IMR-90 (cell line): ENCODE measurements around the gene KDM4B. TPM values are rescaled to one million over a fixed set of nuclear protein-coding genes. Genes with fewer than 3 reads are reported as not detected.
"Not testable (repeated sequence)": the region's sequence is repeated elsewhere in the genome, so short reads cannot be mapped to it uniquely, and the experiment has no call there.

Source experiments
- ATAC-seq: fragments of 200-7000 bp; cut with Tn5 transposase; 2 replicates; pipeline ENCODE4 v1.9.1; 2020; ENCODE audit warnings: low read depth, mild to moderate bottlenecking, moderate library complexity
- BruUV-seq: library from RNA; stranded (reverse); fragments of 400-500 nt; replicated peaks from 2 replicates; lab custom pipeline; 2021; lab: Mats Ljungman, UMichigan
- CTCF ChIA-PET: fragments of 300-600 bp; formaldehyde crosslinking; extraction: SDS; loops from one replicate; lab custom pipeline; 2021; ENCODE audit warnings: antibody characterized with exemption; lab: Yijun Ruan, JAX
- POLR2A ChIA-PET: fragments of 300-600 bp; sonication (Branson Sonifier 250); formaldehyde crosslinking; loops from one replicate; lab custom pipeline; 2022; ENCODE audit warnings: antibody characterized with exemption; ENCODE audit not compliant: unreplicated experiment; lab: Charles Lee
- DNase-seq: peaks from one replicate; pipeline ENCODE4 v3.0.0; 2013
- H2AFZ ChIP-seq: replicated peaks from 2 replicates; pipeline ENCODE3; 2013; ENCODE audit warnings: low read length, mild to moderate bottlenecking; ENCODE audit not compliant: poor library complexity
- H2AK5ac ChIP-seq: 2 replicates; pipeline ENCODE4 v1.6.1; 2013; ENCODE audit warnings: low read depth, low read length, inconsistent platforms
- H2AK9ac ChIP-seq: replicated peaks from 2 replicates; pipeline ENCODE3; 2013; ENCODE audit warnings: mild to moderate bottlenecking, low read depth, low read length, moderate library complexity; ENCODE audit not compliant: poor library complexity
- H2BK120ac ChIP-seq: 2 replicates; pipeline ENCODE4 v1.6.1; 2013; ENCODE audit warnings: low read depth, low read length, inconsistent platforms
- H2BK15ac ChIP-seq: 3 replicates; pipeline ENCODE4 v1.6.1; 2013; ENCODE audit warnings: low read depth, low read length, inconsistent platforms
- H2BK20ac ChIP-seq: 2 replicates; pipeline ENCODE4 v1.6.1; 2013; ENCODE audit warnings: low read depth, mild to moderate bottlenecking, inconsistent platforms, low read length, moderate library complexity
- H2BK5ac ChIP-seq: 2 replicates; pipeline ENCODE4 v1.6.1; 2013; ENCODE audit warnings: mild to moderate bottlenecking, low read depth, low read length, inconsistent platforms; ENCODE audit not compliant: poor library complexity, severe bottlenecking
- H3K14ac ChIP-seq: replicated peaks from 2 replicates; pipeline ENCODE4 v1.6.1; 2013; ENCODE audit warnings: low read depth, low read length, inconsistent platforms
- H3K18ac ChIP-seq: 2 replicates; pipeline ENCODE4 v1.6.1; 2013; ENCODE audit warnings: low read depth, low read length, control low read depth
- H3K23ac ChIP-seq: 2 replicates; pipeline ENCODE4 v1.6.1; 2013; ENCODE audit warnings: low read depth, low read length, inconsistent platforms
- H3K27ac ChIP-seq: 2 replicates; pipeline ENCODE4 v1.5.1; 2013; ENCODE audit warnings: mild to moderate bottlenecking, control low read depth, low read length; ENCODE audit not compliant: insufficient read depth
- H3K27me3 ChIP-seq: 2 replicates; pipeline ENCODE4 v1.6.1; 2013; ENCODE audit warnings: low read length; ENCODE audit not compliant: control insufficient read depth, insufficient read depth
- H3K36me3 ChIP-seq: 2 replicates; pipeline ENCODE4 v1.6.1; 2013; ENCODE audit warnings: low read length, mixed read lengths; ENCODE audit not compliant: control insufficient read depth, insufficient read depth
- H3K4ac ChIP-seq: 2 replicates; pipeline ENCODE4 v1.6.1; 2013; ENCODE audit warnings: low read depth, low read length, inconsistent platforms
- H3K4me1 ChIP-seq: 2 replicates; pipeline ENCODE4 v1.6.1; 2013; ENCODE audit warnings: low read length, mixed read lengths; ENCODE audit not compliant: control insufficient read depth, insufficient read depth
- H3K4me2 ChIP-seq: 2 replicates; pipeline ENCODE4 v1.6.1; 2013; ENCODE audit warnings: low read depth, mild to moderate bottlenecking, control low read depth, low read length, moderate library complexity
- H3K4me3 ChIP-seq: 2 replicates; pipeline ENCODE4 v1.5.1; 2013; ENCODE audit warnings: low read depth, mild to moderate bottlenecking, control low read depth, low read length, moderate library complexity; ENCODE audit not compliant: insufficient read depth
- H3K56ac ChIP-seq: 2 replicates; pipeline ENCODE4 v1.6.1; 2013; ENCODE audit warnings: low read length, inconsistent platforms; ENCODE audit not compliant: insufficient read depth; ENCODE audit errors: extremely low read depth
- H3K79me1 ChIP-seq, 2 experiments: 2 replicates each; pipeline ENCODE4 v1.6.1; 2013; ENCODE audit warnings: low read length in 2 of 2, inconsistent platforms in 1 of 2, low read depth in 1 of 2
- H3K9ac ChIP-seq: 2 replicates; pipeline ENCODE4 v1.6.1; 2013; ENCODE audit warnings: low read depth, low read length, control low read depth
- H3K9me1 ChIP-seq: 2 replicates; pipeline ENCODE4 v1.6.1; 2013; ENCODE audit warnings: low read length, inconsistent platforms; ENCODE audit not compliant: insufficient read depth
- H3K9me3 ChIP-seq: 2 replicates; pipeline ENCODE4 v1.6.1; 2013; ENCODE audit warnings: low read length; ENCODE audit not compliant: control insufficient read depth, insufficient read depth
- H4K20me1 ChIP-seq: 2 replicates; pipeline ENCODE4 v1.6.1; 2013; ENCODE audit warnings: low read length, inconsistent platforms; ENCODE audit not compliant: insufficient read depth
- H4K5ac ChIP-seq: 2 replicates; pipeline ENCODE4 v1.6.1; 2013; ENCODE audit warnings: mild to moderate bottlenecking, low read depth, low read length, control low read depth
- H4K8ac ChIP-seq, 2 experiments: 2 replicates each; pipeline ENCODE4 v1.6.1; 2013; ENCODE audit warnings: low read depth in 2 of 2, low read length in 2 of 2, control low read depth in 1 of 2, inconsistent platforms in 1 of 2
- H4K91ac ChIP-seq: 2 replicates; pipeline ENCODE4 v1.6.1; 2013; ENCODE audit warnings: low read depth, low read length, inconsistent platforms; ENCODE audit not compliant: insufficient read depth
- BHLHE40 ChIP-seq: fragments of 150-350 bp; IDR thresholded peaks from 2 replicates; pipeline ENCODE4 v1.6.1; 2016; ENCODE audit warnings: mild to moderate bottlenecking, low read depth, low read length
- MAFK ChIP-seq: IDR thresholded peaks from 2 replicates; pipeline ENCODE4 v1.6.1; 2012; ENCODE audit warnings: low read depth, low read length, improper control_type of control experiment
- NFE2L2 ChIP-seq: fragments of 150-350 bp; IDR thresholded peaks from 2 replicates; pipeline ENCODE4 v1.6.1; 2016; ENCODE audit warnings: low read depth, mild to moderate bottlenecking, low read length
- RCOR1 ChIP-seq: IDR thresholded peaks from 2 replicates; pipeline ENCODE4 v1.6.1; 2012; ENCODE audit warnings: mild to moderate bottlenecking, low read length, improper control_type of control experiment; ENCODE audit not compliant: insufficient replicate concordance
- WGBS, 2 experiments: methylation state at CpG; one replicate each; pipeline versions ENCODE4 v1.1.5 to v1.1.7; 2013; ENCODE audit warnings: missing lambda C conversion rate in 2 of 2; ENCODE audit not compliant: insufficient read length in 1 of 2; ENCODE audit errors: extremely low coverage in 2 of 2; 5-methylcytosine and 5-hydroxymethylcytosine counted together
- dilution Hi-C: fragments of 300-500 bp; cut with HindIII; formaldehyde crosslinking; loops from one replicate; pipeline ENCODE4 v1.14.3; 2018; ENCODE audit warnings: low sequenced_read_pairs; ENCODE audit not compliant: unreplicated experiment
- in situ Hi-C: fragments of 300-500 bp; cut with MboI; formaldehyde crosslinking; loops from 3 replicates; pipeline ENCODE4 v1.14.3; 2019; ENCODE audit warnings: low sequenced_read_pairs, inconsistent platforms, mixed read lengths
- intact Hi-C: fragments of 100-400 bp; cut with micrococcal nuclease; formaldehyde crosslinking; loops from 2 replicates; pipeline ENCODE4 v1.10.0; 2022
- polyA plus RNA-seq, 3 experiments: library from polyadenylated mRNA; depleted of rRNA; stranded (reverse); fragments of >200 nt; gene quantifications; 2 replicates each; pipeline ENCODE4 v1.2.3, GENCODE V29; 2012; ENCODE audit warnings: low replicate concordance in 1 of 3
- total RNA-seq: library from RNA; depleted of rRNA; stranded (reverse); fragments of >200 nt; gene quantifications from 2 replicates; pipeline ENCODE4 v1.2.3, GENCODE V29; 2012
- TF ChIP-seq, protein P1 (sequence below): conservative IDR thresholded peaks from 2 replicates; pipeline ENCODE4 v1.5.1; 2012; ENCODE audit warnings: mild to moderate bottlenecking, low read depth, low read length, improper control_type of control experiment

KDM4B gene
- total and polyA plus RNA-seq, 2 of the 4 experiments (the other 2 are of a cell fraction): 5.0 to 17.9 TPM

DNA sequence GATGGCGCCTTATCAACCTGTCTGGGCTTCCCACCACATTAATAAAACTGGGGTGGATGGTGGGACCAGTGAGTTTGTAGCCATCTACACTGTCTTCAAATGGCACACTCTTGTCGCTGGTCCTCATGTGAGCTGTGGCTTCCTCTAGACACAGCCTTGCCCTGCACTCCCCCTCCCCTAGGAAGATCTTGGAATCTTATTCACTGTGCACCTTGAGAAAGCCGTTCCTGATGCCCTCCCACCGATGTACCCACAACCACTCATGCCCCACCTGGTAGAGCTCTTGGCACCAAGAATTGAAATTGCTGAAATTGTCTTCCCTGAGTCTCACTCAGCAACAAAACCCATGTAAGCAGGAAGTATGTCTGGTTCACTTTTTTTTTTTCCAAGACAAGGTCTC is 225.7 kb downstream of the KDM4B start:
- Histone ChIP-seq H2BK15ac (no peak overlapping the region), H3K27me3 (no peaks in the 10 kb centered on the region), H2BK20ac (no peak overlapping the region), H4K5ac (no peak overlapping the region), H2BK5ac (no peak overlapping the region), H3K4me3 (no peak overlapping the region), H2AK5ac (no peak overlapping the region), H3K9ac (no peak overlapping the region), H3K9me1 (no peaks in the 10 kb centered on the region), H3K27ac (no peak overlapping the region), H4K8ac (no peak overlapping the region), H2AFZ (no peak overlapping the region), H3K56ac (no peak overlapping the region), H2BK120ac (no peak overlapping the region), H3K79me1 (no peaks in the 10 kb centered on the region), H4K91ac (no peak overlapping the region), H4K20me1 (no peaks in the 10 kb centered on the region), H3K4me2 (no peak overlapping the region), H3K18ac (no peak overlapping the region), H3K36me3 (no peaks in the 10 kb centered on the region), H3K4ac (no peak overlapping the region), H3K23ac (no peak overlapping the region), H2AK9ac (no peak overlapping the region), H3K4me1 (no peaks in the 10 kb centered on the region), H3K14ac (no peak overlapping the region), H3K9me3 (no peaks in the 10 kb centered on the region; the same call in 1 of the 2 replicates)
- in situ Hi-C loops: no loop called here
- TF ChIP-seq, protein P1, sequence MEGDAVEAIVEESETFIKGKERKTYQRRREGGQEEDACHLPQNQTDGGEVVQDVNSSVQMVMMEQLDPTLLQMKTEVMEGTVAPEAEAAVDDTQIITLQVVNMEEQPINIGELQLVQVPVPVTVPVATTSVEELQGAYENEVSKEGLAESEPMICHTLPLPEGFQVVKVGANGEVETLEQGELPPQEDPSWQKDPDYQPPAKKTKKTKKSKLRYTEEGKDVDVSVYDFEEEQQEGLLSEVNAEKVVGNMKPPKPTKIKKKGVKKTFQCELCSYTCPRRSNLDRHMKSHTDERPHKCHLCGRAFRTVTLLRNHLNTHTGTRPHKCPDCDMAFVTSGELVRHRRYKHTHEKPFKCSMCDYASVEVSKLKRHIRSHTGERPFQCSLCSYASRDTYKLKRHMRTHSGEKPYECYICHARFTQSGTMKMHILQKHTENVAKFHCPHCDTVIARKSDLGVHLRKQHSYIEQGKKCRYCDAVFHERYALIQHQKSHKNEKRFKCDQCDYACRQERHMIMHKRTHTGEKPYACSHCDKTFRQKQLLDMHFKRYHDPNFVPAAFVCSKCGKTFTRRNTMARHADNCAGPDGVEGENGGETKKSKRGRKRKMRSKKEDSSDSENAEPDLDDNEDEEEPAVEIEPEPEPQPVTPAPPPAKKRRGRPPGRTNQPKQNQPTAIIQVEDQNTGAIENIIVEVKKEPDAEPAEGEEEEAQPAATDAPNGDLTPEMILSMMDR: no peak
- TF ChIP-seq MAFK (no peak), NFE2L2 (no peak), RCOR1 (no peak), BHLHE40 (no peak)
- CTCF ChIA-PET: no interaction called here
- DNase-seq: no peak
- ATAC-seq: no peak
- dilution Hi-C loops: no loop called here
- POLR2A ChIA-PET: no interaction called here
- no CpG with 5 or more reads among the region's 4 CpGs for whole genome bisulfite sequencing, 2 experiments
- no TSS peak for BruUV-seq
- intact Hi-C loops: no loop called here

DNA sequence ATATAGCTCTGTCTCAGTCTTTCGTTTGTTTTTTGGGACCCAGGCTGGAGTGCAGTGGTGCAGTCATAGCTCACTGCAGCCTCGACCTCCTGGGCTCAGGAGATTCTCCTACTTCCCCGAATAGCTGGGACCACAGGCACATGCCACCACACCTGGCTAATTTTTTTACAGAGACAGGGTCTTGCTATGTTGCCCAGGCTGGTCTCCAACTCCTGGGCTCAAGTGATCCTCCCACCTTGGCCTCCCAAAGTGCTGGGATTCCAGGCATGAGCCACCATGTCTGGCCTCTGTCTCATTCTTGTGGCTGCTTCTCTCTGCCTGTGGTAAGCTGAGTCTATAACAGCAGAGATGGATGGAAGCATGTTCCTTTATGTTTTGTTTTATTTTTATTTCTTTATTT is 226.7 kb downstream of the KDM4B start:
- H4K91ac ChIP-seq, H3K18ac ChIP-seq, H3K9ac ChIP-seq, POLR2A ChIA-PET, CTCF ChIA-PET, H3K27ac ChIP-seq, H3K9me3 ChIP-seq, H2BK15ac ChIP-seq, H3K4me3 ChIP-seq, H2BK120ac ChIP-seq, H2AFZ ChIP-seq, H4K8ac ChIP-seq, H3K14ac ChIP-seq, H3K56ac ChIP-seq, H3K79me1 ChIP-seq, H2AK5ac ChIP-seq, intact Hi-C loops, H3K23ac ChIP-seq, H3K4me1 ChIP-seq, H3K9me1 ChIP-seq, dilution Hi-C loops, H4K5ac ChIP-seq, H3K4ac ChIP-seq, H3K4me2 ChIP-seq, H3K27me3 ChIP-seq, in situ Hi-C loops, H2AK9ac ChIP-seq, H4K20me1 ChIP-seq, H2BK20ac ChIP-seq, BruUV-seq, H3K36me3 ChIP-seq, H2BK5ac ChIP-seq, ATAC-seq, DNase-seq: not testable (repeated sequence)
- 86% methylated on average over 1 of the region's 3 CpGs; no CpG with 5 or more reads in 1 of the 2 experiments for WGBS, 2 experiments
